T-helper 17 cell (primary cell): ENCODE measurements around the gene DPP6. TPM values are rescaled to one million over a fixed set of nuclear protein-coding genes. Genes with fewer than 3 reads are reported as not detected.

Experiments
- ATAC-seq: fragments of 150-1000 bp; cut with Tn5 transposase; 2 replicates; pipeline ENCODE4 v1.10.0; 2021; ENCODE audit warnings: mild to moderate bottlenecking, moderate library complexity
- DNase-seq, 3 donors: peaks; one replicate each; pipeline versions ENCODE4 v3.0.0 to v3.0.0-alpha.2; 2020 to 2021
- H3K9me3 ChIP-seq: one replicate; pipeline ENCODE4 v1.7.0; 2013; ENCODE audit warnings: low read length, mild to moderate bottlenecking; ENCODE audit not compliant: control insufficient read depth, poor library complexity, severe bottlenecking
- H3K27ac Mint-ChIP-seq: one replicate; pipeline ENCODE4 v1.8.0; 2022; ENCODE audit warnings: mild to moderate bottlenecking, moderate library complexity, mixed read lengths
- H3K27me3 Mint-ChIP-seq: one replicate; pipeline ENCODE4 v1.8.0; 2022; ENCODE audit warnings: mixed read lengths
- H3K36me3 Mint-ChIP-seq: one replicate; pipeline ENCODE4 v1.8.0; 2022; ENCODE audit warnings: low read depth, mixed read lengths
- H3K4me1 Mint-ChIP-seq: one replicate; pipeline ENCODE4 v1.8.0; 2022; ENCODE audit warnings: mild to moderate bottlenecking, mixed read lengths
- H3K4me3 Mint-ChIP-seq: one replicate; pipeline ENCODE4 v1.8.0; 2022; ENCODE audit warnings: mild to moderate bottlenecking, moderate library complexity, mixed read lengths
- total RNA-seq, 4 donors: library from RNA in 2 of 4; stranded (reverse) in 2 of 4; gene quantifications; one replicate each; pipeline ENCODE4 v1.2.3 and lab custom pipeline; 2022 to 2026

The DPP6 gene
- total RNA-seq, 2 donors from 2014 or later, result not detected

DNA sequence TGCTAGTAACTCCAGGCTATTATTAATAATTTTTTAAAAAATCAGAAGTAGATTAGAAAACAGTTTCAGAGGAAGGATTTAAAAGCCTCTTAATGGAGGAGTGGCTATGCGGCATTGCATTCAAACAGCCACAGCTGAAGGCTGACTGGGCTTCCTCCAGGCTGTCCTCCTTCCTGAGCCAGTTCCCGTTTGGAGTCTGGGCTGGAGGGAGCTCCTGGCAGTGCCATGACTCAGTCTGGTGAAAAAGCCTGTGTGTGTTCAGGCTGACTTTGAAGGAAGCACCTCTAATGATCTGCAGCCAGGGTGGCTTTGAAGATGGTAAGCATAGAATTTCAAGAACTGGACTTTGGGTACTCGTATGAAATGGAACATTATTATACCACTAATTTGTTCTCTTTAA lies 134.6 kb downstream of the DPP6 start:
- H3K9me3 ChIP-seq, result peaks cover 3% of the 10 kb centered on the region
- Mint-ChIP-seq H3K4me1 (no peaks in the 10 kb centered on the region), H3K27ac (no peak overlapping the region), H3K4me3 (no peak overlapping the region), H3K36me3 (no peaks in the 10 kb centered on the region), H3K27me3 (peaks cover 5% of the 10 kb centered on the region)
- DNase-seq, result no peak
- no peak for ATAC-seq

DNA sequence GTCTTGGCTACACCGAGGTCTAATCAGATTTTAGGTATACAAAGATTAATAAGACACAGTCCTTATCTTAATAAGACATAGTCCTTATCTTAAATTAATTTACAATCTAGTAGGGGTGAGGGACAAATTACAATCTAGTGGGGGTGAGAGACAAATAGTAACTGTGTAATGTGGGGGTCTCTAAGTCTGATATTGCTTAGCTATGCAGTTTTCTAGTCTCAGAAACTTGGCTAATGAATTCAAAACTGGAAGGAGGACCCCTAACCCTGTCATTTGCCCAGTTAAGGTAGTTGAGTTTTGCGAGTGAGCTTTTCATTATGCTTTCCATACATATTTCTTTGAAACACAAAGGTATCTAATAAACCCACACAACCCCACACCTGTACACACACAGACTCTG lies 136.1 kb downstream of the DPP6 start:
- DNase-seq (no peak), ATAC-seq (no peak)
- H3K36me3 Mint-ChIP-seq, result no peaks in the 10 kb centered on the region
- H3K4me3 Mint-ChIP-seq, result no peak overlapping the region
- H3K9me3 ChIP-seq, result no peaks in the 10 kb centered on the region
- H3K4me1 Mint-ChIP-seq, result no peaks in the 10 kb centered on the region
- peaks cover 5% of the 10 kb centered on the region for H3K27me3 Mint-ChIP-seq
- H3K27ac Mint-ChIP-seq, result no peak overlapping the region

GRCh38 chr7:154195266-154195665 lies 143.1 kb downstream of the DPP6 start:
- ATAC-seq (no peak), DNase-seq (no peak)
- no peak overlapping the region for H3K27ac Mint-ChIP-seq
- no peak overlapping the region for H3K4me3 Mint-ChIP-seq
- H3K9me3 ChIP-seq, result no peaks in the 10 kb centered on the region
- no peaks in the 10 kb centered on the region for H3K27me3 Mint-ChIP-seq
- H3K4me1 Mint-ChIP-seq, result no peaks in the 10 kb centered on the region
- H3K36me3 Mint-ChIP-seq, result no peaks in the 10 kb centered on the region

- no peak for ATAC-seq
- no peaks in the 10 kb centered on the region for H3K27me3 Mint-ChIP-seq
- H3K9me3 ChIP-seq, result no peaks in the 10 kb centered on the region
- H3K4me1 Mint-ChIP-seq, result no peaks in the 10 kb centered on the region
- no peaks in the 10 kb centered on the region for H3K36me3 Mint-ChIP-seq
- no peak for DNase-seq
- no peak overlapping the region for H3K27ac Mint-ChIP-seq
- no peak overlapping the region for H3K4me3 Mint-ChIP-seq
Observed at GRCh38 chr7:154198481-154198880, 146.3 kb downstream of the DPP6 start.

DNA sequence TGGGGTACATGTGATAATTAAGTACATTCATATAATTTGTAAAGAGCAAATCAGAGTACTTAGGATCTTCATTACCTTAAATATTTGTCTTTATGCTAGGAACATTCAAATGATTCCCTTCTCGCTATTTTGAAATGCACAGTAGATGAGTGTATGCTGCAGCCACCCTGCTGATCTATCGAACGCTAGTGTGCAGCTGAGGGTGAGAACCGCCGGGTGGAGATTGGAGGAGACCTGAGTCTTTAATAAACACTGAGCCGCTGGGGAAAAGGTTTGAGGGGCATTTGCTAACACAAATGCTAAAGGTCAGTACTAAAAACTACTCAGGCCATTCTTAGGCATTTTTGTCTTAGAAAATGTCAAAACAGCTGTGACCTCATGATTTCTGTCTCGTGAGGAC lies 148.0 kb downstream of the DPP6 start:
- Mint-ChIP-seq H3K4me3 (no peak overlapping the region), H3K27ac (no peak overlapping the region), H3K36me3 (no peaks in the 10 kb centered on the region), H3K4me1 (no peaks in the 10 kb centered on the region), H3K27me3 (no peaks in the 10 kb centered on the region)
- ATAC-seq (no peak), DNase-seq (no peak)
- no peaks in the 10 kb centered on the region for H3K9me3 ChIP-seq

DNA sequence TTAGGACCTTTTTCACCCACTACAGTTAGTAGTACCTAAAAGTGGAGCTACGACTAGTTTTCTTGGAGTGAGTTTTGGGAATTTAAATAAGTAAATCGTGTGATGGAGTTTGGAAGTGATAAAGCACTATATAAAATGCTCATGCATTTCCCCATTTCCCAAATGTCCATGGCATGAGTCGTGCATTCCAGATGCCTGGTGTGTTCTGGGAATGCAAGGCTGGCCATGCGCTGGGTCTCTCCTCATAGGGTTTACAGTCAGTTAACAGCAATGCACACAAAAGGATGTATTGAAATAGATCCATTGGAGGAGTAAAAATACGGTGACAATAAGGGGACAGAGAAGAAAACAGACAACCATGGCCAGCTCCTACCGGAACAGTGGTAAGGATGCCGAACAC lies 149.8 kb downstream of the DPP6 start:
- no peaks in the 10 kb centered on the region for H3K4me1 Mint-ChIP-seq
- no peak overlapping the region for H3K27ac Mint-ChIP-seq
- no peaks in the 10 kb centered on the region for H3K9me3 ChIP-seq
- H3K4me3 Mint-ChIP-seq, result no peak overlapping the region
- H3K27me3 Mint-ChIP-seq, result no peaks in the 10 kb centered on the region
- no peaks in the 10 kb centered on the region for H3K36me3 Mint-ChIP-seq
- no peak for ATAC-seq
- DNase-seq, result no peak

- Mint-ChIP-seq H3K4me1 (no peaks in the 10 kb centered on the region), H3K4me3 (no peak overlapping the region), H3K27ac (no peak overlapping the region), H3K27me3 (no peaks in the 10 kb centered on the region), H3K36me3 (no peaks in the 10 kb centered on the region)
- H3K9me3 ChIP-seq, result no peaks in the 10 kb centered on the region
- no peak for DNase-seq
- ATAC-seq, result no peak
Observed at GRCh38 chr7:154204046-154204445, 151.8 kb downstream of the DPP6 start.

- ATAC-seq (no peak), DNase-seq (no peak)
- Mint-ChIP-seq H3K4me1 (no peaks in the 10 kb centered on the region), H3K27ac (no peak overlapping the region), H3K4me3 (no peak overlapping the region), H3K27me3 (no peaks in the 10 kb centered on the region), H3K36me3 (no peaks in the 10 kb centered on the region)
- peaks cover 4% of the 10 kb centered on the region for H3K9me3 ChIP-seq
Observed at GRCh38 chr7:154212861-154213260, 160.7 kb downstream of the DPP6 start.

DNA sequence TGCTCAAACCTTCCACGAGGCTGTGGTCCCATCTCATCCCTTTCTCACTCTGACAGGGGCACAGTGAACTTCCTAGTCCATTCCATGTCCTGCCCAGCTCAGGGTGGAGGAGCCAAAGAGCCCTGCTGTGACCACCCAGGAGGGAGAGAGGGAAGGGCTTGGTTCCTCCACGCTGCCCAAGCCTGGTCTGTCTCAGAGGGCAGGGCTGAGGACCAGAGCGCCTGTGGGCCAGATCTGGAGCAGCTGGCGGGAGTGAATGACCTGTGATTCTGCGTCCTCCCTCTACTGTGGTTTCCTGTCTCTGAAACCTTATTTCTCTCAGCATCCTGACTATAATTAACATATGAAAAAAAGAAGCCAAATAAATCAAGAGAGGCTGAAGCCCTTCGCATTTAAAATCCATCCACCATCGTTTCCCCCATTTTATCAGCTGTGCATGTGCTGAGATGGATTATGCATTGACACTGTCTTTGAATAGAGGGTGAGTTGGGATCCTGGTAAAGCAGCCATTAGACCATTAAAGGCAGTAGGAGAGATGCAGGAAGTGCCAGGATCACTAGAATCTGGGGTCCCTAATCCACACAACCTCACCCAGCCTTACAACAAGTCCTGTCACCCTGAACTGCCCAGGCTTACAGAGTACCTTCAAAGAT lies 165.6 kb downstream of the DPP6 start:
- H3K4me3 Mint-ChIP-seq, result no peak overlapping the region
- ATAC-seq, result no peak
- H3K36me3 Mint-ChIP-seq, result no peaks in the 10 kb centered on the region
- H3K27me3 Mint-ChIP-seq, result no peaks in the 10 kb centered on the region
- H3K4me1 Mint-ChIP-seq, result no peaks in the 10 kb centered on the region
- no peak overlapping the region for H3K27ac Mint-ChIP-seq
- no peaks in the 10 kb centered on the region for H3K9me3 ChIP-seq
- DNase-seq, result no peak

DNA sequence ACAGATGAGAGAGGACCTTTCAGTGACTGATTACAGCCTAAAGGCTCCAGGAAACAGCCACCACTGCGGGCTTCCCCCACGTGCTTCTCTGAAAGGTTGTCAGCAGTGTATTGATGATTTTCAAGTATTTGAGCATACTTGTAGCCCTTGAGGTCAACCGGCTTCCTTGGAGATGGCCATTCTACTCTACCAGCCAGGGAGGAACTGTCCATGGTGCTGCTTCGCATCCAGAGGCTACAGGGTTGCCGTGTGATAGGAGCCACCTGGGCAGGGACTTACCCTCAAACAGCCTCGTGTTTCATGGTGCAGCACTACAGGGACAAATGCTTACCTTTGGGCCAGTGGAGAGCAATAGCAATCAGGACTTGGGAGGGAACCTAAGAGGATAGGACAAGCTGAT lies 179.5 kb downstream of the DPP6 start:
- no peaks in the 10 kb centered on the region for H3K36me3 Mint-ChIP-seq
- no peaks in the 10 kb centered on the region for H3K9me3 ChIP-seq
- ATAC-seq (no peak), DNase-seq (no peak)
- H3K4me1 Mint-ChIP-seq, result no peaks in the 10 kb centered on the region
- H3K4me3 Mint-ChIP-seq, result no peak overlapping the region
- H3K27ac Mint-ChIP-seq, result no peak overlapping the region
- H3K27me3 Mint-ChIP-seq, result no peaks in the 10 kb centered on the region

DNA sequence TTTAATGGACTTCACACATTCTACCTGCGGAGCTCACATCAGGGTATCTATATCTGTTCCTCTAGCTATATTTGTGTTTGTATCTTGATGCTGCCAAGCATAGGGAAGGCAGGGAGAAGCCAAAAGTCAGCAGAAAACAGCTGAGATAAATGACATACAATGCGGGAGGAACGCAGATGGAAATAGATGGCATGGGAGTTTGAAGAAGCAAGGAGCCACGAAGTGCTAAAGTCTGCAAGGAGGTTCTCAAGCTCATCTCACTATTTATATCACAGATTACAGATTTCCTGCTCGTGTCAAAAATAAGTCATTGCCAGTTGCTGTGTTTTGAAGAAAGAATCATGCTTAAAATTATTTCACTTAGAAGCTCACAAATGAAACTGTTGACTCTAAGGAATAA lies 180.5 kb downstream of the DPP6 start:
- Mint-ChIP-seq H3K27me3 (no peaks in the 10 kb centered on the region), H3K27ac (no peak overlapping the region), H3K4me3 (no peak overlapping the region), H3K4me1 (no peaks in the 10 kb centered on the region), H3K36me3 (no peaks in the 10 kb centered on the region)
- ATAC-seq, result no peak
- no peaks in the 10 kb centered on the region for H3K9me3 ChIP-seq
- DNase-seq, result no peak

DNA sequence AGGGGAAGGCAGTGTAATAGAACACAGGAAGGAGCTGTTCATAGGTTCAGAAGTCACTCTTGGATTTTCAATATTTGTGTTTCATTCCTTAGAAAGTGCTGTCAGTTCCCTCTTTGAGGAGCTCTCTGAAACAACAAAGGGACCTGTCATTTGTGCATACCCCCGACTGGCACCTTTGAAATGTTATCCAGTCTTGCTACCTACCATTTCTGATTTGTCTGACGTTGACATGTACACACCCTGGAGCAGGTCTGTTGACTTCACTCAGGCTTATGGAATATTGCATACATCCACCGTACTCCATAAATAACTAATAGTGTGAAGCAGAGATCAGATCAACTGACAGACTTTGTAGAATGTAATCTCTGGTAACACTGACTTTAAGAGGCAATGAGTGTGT lies 189.8 kb downstream of the DPP6 start:
- H3K9me3 ChIP-seq, result no peaks in the 10 kb centered on the region
- H3K4me3 Mint-ChIP-seq, result no peak overlapping the region
- no peaks in the 10 kb centered on the region for H3K4me1 Mint-ChIP-seq
- ATAC-seq (no peak), DNase-seq (no peak)
- no peaks in the 10 kb centered on the region for H3K36me3 Mint-ChIP-seq
- no peak overlapping the region for H3K27ac Mint-ChIP-seq
- no peaks in the 10 kb centered on the region for H3K27me3 Mint-ChIP-seq

GRCh38 chr7:154242709-154243108 lies 190.5 kb downstream of the DPP6 start:
- Mint-ChIP-seq H3K36me3 (no peaks in the 10 kb centered on the region), H3K27me3 (no peaks in the 10 kb centered on the region), H3K4me1 (no peaks in the 10 kb centered on the region), H3K4me3 (no peak overlapping the region), H3K27ac (no peak overlapping the region)
- DNase-seq (no peak), ATAC-seq (no peak)
- no peaks in the 10 kb centered on the region for H3K9me3 ChIP-seq

- DNase-seq (no peak), ATAC-seq (no peak)
- no peak overlapping the region for H3K4me3 Mint-ChIP-seq
- H3K9me3 ChIP-seq, result no peaks in the 10 kb centered on the region
- no peaks in the 10 kb centered on the region for H3K27me3 Mint-ChIP-seq
- no peaks in the 10 kb centered on the region for H3K4me1 Mint-ChIP-seq
- no peak overlapping the region for H3K27ac Mint-ChIP-seq
- H3K36me3 Mint-ChIP-seq, result no peaks in the 10 kb centered on the region
Observed at GRCh38 chr7:154252046-154252445, 199.8 kb downstream of the DPP6 start.
